ENCODE results near the gene SLC35B1.

DNA sequence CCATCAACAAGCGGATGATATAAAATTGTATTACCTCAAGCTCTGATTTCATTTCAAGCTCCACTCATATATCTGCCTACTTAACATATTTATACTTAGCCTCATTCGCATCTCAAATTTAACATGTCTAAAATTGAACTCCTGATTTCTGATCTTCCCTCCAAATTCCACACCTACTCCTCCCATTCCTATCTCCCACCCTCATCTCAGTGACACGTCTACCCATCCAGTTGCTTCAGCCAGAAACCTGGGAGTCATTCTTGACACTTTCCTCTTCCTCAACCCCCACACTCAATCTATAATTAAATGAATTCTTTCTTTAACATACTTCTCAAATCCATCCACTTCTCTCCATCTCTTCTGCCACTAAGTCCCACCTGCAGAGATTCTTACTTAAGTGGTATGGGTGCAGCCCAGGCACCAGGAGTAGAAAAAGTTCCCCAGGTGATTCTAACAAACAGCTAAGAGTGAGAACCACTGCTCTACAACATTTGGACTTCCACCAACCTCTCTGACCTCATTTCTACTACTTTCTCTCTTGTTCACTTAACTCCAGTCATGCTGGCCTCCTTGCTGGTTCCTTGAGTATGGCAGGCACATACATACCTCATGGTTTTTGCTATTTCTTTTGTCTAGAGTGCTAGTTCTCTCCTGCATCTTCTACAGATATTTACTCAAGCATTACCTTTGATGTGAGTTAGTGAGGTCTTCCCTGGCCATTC is 47.9 kb downstream of the SLC35B1 start:
- TF ChIP-seq, protein P1, sequence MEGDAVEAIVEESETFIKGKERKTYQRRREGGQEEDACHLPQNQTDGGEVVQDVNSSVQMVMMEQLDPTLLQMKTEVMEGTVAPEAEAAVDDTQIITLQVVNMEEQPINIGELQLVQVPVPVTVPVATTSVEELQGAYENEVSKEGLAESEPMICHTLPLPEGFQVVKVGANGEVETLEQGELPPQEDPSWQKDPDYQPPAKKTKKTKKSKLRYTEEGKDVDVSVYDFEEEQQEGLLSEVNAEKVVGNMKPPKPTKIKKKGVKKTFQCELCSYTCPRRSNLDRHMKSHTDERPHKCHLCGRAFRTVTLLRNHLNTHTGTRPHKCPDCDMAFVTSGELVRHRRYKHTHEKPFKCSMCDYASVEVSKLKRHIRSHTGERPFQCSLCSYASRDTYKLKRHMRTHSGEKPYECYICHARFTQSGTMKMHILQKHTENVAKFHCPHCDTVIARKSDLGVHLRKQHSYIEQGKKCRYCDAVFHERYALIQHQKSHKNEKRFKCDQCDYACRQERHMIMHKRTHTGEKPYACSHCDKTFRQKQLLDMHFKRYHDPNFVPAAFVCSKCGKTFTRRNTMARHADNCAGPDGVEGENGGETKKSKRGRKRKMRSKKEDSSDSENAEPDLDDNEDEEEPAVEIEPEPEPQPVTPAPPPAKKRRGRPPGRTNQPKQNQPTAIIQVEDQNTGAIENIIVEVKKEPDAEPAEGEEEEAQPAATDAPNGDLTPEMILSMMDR (IDR thresholded peaks at IDR 0.05; ENCODE audit: low read depth, low read length): no peak
- TF ChIP-seq EZH2phosphoT487 (IDR thresholded peaks at IDR 0.05; ENCODE audit: low read depth): no peak
